NCI-H446 treated with DMSO at 0.1 percent for 48 hours (cell line): ENCODE measurements around the gene RHOT2.
A peak's percentile ranks its signal among the peaks of the same experiment; 100 is the strongest.

Source experiments
- DNase-seq: peaks from one replicate; lab custom pipeline; 2025; lab: John Stamatoyannopoulos, UW

Gene RHOT2

GRCh38 chr16:670485-671352 lies 2.8 kb downstream of the RHOT2 start:
- no peak for DNase-seq

- no peak for DNase-seq
These were observed 3.6 kb downstream of the RHOT2 start for GRCh38 chr16:671353-672131.

- no peak for DNase-seq
These were observed 4.4 kb downstream of the RHOT2 start for GRCh38 chr16:672371-672770.

- DNase-seq: no peak
These were observed 4.9 kb downstream of the RHOT2 start for GRCh38 chr16:672851-673250.

GRCh38 chr16:673399-673991 lies 5.6 kb downstream of the RHOT2 start:
- no peak for DNase-seq

GRCh38 chr16:674214-674881 lies 6.4 kb downstream of the RHOT2 start:
- DNase-seq: no peak

- no peak for DNase-seq
These were observed 7.3 kb downstream of the RHOT2 start, which contains the start of gene RHBDL1 for GRCh38 chr16:674968-675883. RHBDL1 (plus strand) TSS chr16:675671; CDS start chr16:675791, 120 bp downstream.

GRCh38 chr16:675884-676564 lies 8.1 kb downstream of the RHOT2 start:
- no peak for DNase-seq

- no peak for DNase-seq
These were observed 8.6 kb downstream of the RHOT2 start for GRCh38 chr16:676565-676902.

GRCh38 chr16:676913-677312 lies 9.0 kb downstream of the RHOT2 start:
- DNase-seq: no peak

GRCh38 chr16:677316-678190 lies 9.6 kb downstream of the RHOT2 start:
- no peak for DNase-seq

GRCh38 chr16:678209-678857 lies 10.4 kb downstream of the RHOT2 start:
- no peak for DNase-seq

GRCh38 chr16:678858-679813 lies 11.2 kb downstream of the RHOT2 start:
- DNase-seq: peak; percentile 60

GRCh38 chr16:679814-680624 lies 12.1 kb downstream of the RHOT2 start, which contains the start of gene STUB1:
STUB1 (plus strand) TSS chr16:680410; CDS start chr16:680526, 116 bp downstream.
- peak; percentile 60 for DNase-seq

- DNase-seq: no peak
These were observed 12.7 kb downstream of the RHOT2 start for GRCh38 chr16:680625-680945.

GRCh38 chr16:680967-681745 lies 13.2 kb downstream of the RHOT2 start:
- peak; percentile 10 for DNase-seq
